ENCODE results near the gene CHRNA3.

Gene CHRNA3

GRCh38 chr15:78620527-78621421 is at the start of gene CHRNA3:
Gene CHRNA3, minus strand, starts transcription at chr15:78620996. Its CDS starts 202 bp downstream, at chr15:78620794.
- H3K4me3 ChIP-seq (ENCODE audit: low read depth, low read length): peak within 1 kb of the TSS; percentile 80

GRCh38 chr15:78668987-78669386 is 48.2 kb upstream of the CHRNA3 start:
- no peak overlapping the region for H3K4me3 ChIP-seq (ENCODE audit: low read depth, low read length)
- no peaks in the 10 kb centered on the region for H3K9me3 ChIP-seq (ENCODE audit: control insufficient read depth, insufficient read depth, low read depth, low read length)
- peaks cover 65% of the 10 kb centered on the region for H3K27me3 ChIP-seq (ENCODE audit: control insufficient read depth, insufficient read depth, low read length)
- no peaks in the 10 kb centered on the region for H3K36me3 ChIP-seq (ENCODE audit: control insufficient read depth, insufficient read depth, low read length)
- no peak overlapping the region for H3K9ac ChIP-seq (ENCODE audit: low read length)
- H3K27ac ChIP-seq (ENCODE audit: low read depth, low read length): no peak overlapping the region
- H3K4me1 ChIP-seq (ENCODE audit: control insufficient read depth, insufficient read depth, low read length): peaks cover 35% of the 10 kb centered on the region

More at GRCh38 chr15:78620527-78621421, at the start of gene CHRNA3:
- peaks cover 53% of the 10 kb centered on the region for H3K27me3 ChIP-seq (ENCODE audit: control insufficient read depth, insufficient read depth, low read length)
- no peak within 1 kb of the TSS for H3K27ac ChIP-seq (ENCODE audit: low read depth, low read length)
- H3K9me3 ChIP-seq (ENCODE audit: control insufficient read depth, insufficient read depth, low read depth, low read length): no peaks in the 10 kb centered on the region
- H3K36me3 ChIP-seq (ENCODE audit: control insufficient read depth, insufficient read depth, low read length): no peaks in the 10 kb centered on the region
- peak within 1 kb of the TSS; percentile 29 for H3K9ac ChIP-seq (ENCODE audit: low read length)
- peaks cover 6% of the 10 kb centered on the region; the same call in 1 of the 2 replicates for H3K4me1 ChIP-seq (ENCODE audit: control insufficient read depth, insufficient read depth, low read length)

DNA sequence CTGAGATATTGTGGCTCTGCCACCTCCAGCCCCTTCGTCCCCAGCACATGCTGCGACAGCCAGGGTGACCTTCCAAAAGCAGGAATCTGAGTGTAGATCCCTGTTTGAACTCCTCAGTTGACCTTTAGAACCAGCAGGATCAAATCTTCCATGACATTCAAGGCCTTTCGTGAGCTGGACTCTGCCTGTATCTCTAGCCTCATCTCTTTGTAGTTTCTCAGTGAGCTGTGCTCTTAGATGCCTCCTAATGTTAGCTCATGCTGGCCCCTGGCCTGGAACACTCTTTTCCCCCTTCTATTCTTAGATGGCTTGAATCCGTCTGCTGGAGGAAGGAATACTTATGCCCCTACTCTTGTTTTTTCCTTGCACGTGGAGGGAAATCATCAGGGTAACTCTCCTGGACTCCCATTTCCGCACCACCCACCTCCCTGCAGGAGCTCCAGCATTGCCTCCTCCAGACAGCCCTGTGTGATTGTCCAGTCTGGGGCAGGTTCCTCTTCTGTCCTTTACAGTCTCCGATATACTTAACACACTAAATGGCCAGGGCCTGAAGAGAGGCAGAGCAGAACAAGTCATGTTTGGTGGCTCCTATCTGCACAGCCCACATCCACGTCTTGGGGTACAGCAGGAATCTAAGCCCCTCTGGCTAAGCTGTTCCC is 46.9 kb upstream of the CHRNA3 start:
- Histone ChIP-seq H3K4me3 (ENCODE audit: low read depth, low read length) (no peak overlapping the region), H3K27me3 (ENCODE audit: control insufficient read depth, insufficient read depth, low read length) (peaks cover 53% of the 10 kb centered on the region), H3K36me3 (ENCODE audit: control insufficient read depth, insufficient read depth, low read length) (no peaks in the 10 kb centered on the region), H3K27ac (ENCODE audit: low read depth, low read length) (no peak overlapping the region), H3K4me1 (ENCODE audit: control insufficient read depth, insufficient read depth, low read length) (peaks cover 25% of the 10 kb centered on the region), H3K9ac (ENCODE audit: low read length) (no peak overlapping the region), H3K9me3 (ENCODE audit: control insufficient read depth, insufficient read depth, low read depth, low read length) (no peaks in the 10 kb centered on the region)

GRCh38 chr15:78666010-78666409 is 45.2 kb upstream of the CHRNA3 start:
- H3K36me3 ChIP-seq (ENCODE audit: control insufficient read depth, insufficient read depth, low read length): no peaks in the 10 kb centered on the region
- no peak overlapping the region for H3K4me3 ChIP-seq (ENCODE audit: low read depth, low read length)
- no peaks in the 10 kb centered on the region for H3K9me3 ChIP-seq (ENCODE audit: control insufficient read depth, insufficient read depth, low read depth, low read length)
- H3K27me3 ChIP-seq (ENCODE audit: control insufficient read depth, insufficient read depth, low read length): peaks cover 43% of the 10 kb centered on the region
- peaks cover 8% of the 10 kb centered on the region for H3K4me1 ChIP-seq (ENCODE audit: control insufficient read depth, insufficient read depth, low read length)
- H3K27ac ChIP-seq (ENCODE audit: low read depth, low read length): no peak overlapping the region
- no peak overlapping the region for H3K9ac ChIP-seq (ENCODE audit: low read length)

GRCh38 chr15:78663703-78664102 is 42.9 kb upstream of the CHRNA3 start:
- no peaks in the 10 kb centered on the region for H3K9me3 ChIP-seq (ENCODE audit: control insufficient read depth, insufficient read depth, low read depth, low read length)
- H3K36me3 ChIP-seq (ENCODE audit: control insufficient read depth, insufficient read depth, low read length): no peaks in the 10 kb centered on the region
- H3K27ac ChIP-seq (ENCODE audit: low read depth, low read length): no peak overlapping the region
- H3K4me3 ChIP-seq (ENCODE audit: low read depth, low read length): no peak overlapping the region
- H3K27me3 ChIP-seq (ENCODE audit: control insufficient read depth, insufficient read depth, low read length): peaks cover 30% of the 10 kb centered on the region
- 0 out of 2 replicates have a peak, but pooled peaks cover 3% of the 10 kb centered on the region for H3K4me1 ChIP-seq (ENCODE audit: control insufficient read depth, insufficient read depth, low read length)
- H3K9ac ChIP-seq (ENCODE audit: low read length): no peak overlapping the region

DNA sequence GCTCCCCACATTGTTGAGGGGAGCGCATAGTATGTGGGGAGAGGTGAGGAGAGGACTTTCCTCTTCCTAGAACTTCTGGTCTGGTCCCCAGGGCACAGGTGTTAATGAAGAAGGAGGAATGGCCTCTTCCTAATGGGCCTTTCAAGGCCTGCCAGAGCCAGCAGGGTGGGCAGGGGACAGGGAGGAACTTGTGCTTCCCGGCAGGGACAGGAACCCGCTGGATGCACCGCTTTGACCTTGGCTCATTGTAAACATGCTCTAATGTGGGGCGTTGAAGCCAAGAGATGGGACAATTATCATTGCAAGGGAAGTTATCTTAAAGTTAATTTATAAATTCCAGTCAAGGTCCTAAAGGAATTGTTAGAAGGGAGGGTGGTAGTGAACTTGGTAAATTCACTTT is 41.2 kb upstream of the CHRNA3 start:
- Histone ChIP-seq H3K27ac (ENCODE audit: low read depth, low read length) (no peak overlapping the region), H3K36me3 (ENCODE audit: control insufficient read depth, insufficient read depth, low read length) (no peaks in the 10 kb centered on the region), H3K4me1 (ENCODE audit: control insufficient read depth, insufficient read depth, low read length) (no peaks in the 10 kb centered on the region), H3K9ac (ENCODE audit: low read length) (no peak overlapping the region), H3K4me3 (ENCODE audit: low read depth, low read length) (no peak overlapping the region), H3K9me3 (ENCODE audit: control insufficient read depth, insufficient read depth, low read depth, low read length) (no peaks in the 10 kb centered on the region), H3K27me3 (ENCODE audit: control insufficient read depth, insufficient read depth, low read length) (peaks cover 18% of the 10 kb centered on the region; the same call in 1 of the 2 replicates)

GRCh38 chr15:78661001-78661400 is 40.2 kb upstream of the CHRNA3 start:
- no peaks in the 10 kb centered on the region for H3K4me1 ChIP-seq (ENCODE audit: control insufficient read depth, insufficient read depth, low read length)
- no peak overlapping the region for H3K4me3 ChIP-seq (ENCODE audit: low read depth, low read length)
- no peaks in the 10 kb centered on the region for H3K9me3 ChIP-seq (ENCODE audit: control insufficient read depth, insufficient read depth, low read depth, low read length)
- peaks cover 12% of the 10 kb centered on the region; the same call in 1 of the 2 replicates for H3K27me3 ChIP-seq (ENCODE audit: control insufficient read depth, insufficient read depth, low read length)
- no peak overlapping the region for H3K27ac ChIP-seq (ENCODE audit: low read depth, low read length)
- H3K36me3 ChIP-seq (ENCODE audit: control insufficient read depth, insufficient read depth, low read length): no peaks in the 10 kb centered on the region
- H3K9ac ChIP-seq (ENCODE audit: low read length): no peak overlapping the region

- Histone ChIP-seq H3K36me3 (ENCODE audit: control insufficient read depth, insufficient read depth, low read length) (no peaks in the 10 kb centered on the region), H3K4me3 (ENCODE audit: low read depth, low read length) (no peak overlapping the region), H3K27me3 (ENCODE audit: control insufficient read depth, insufficient read depth, low read length) (peaks cover 8% of the 10 kb centered on the region; the same call in 1 of the 2 replicates), H3K9me3 (ENCODE audit: control insufficient read depth, insufficient read depth, low read depth, low read length) (no peaks in the 10 kb centered on the region), H3K27ac (ENCODE audit: low read depth, low read length) (no peak overlapping the region), H3K9ac (ENCODE audit: low read length) (no peak overlapping the region), H3K4me1 (ENCODE audit: control insufficient read depth, insufficient read depth, low read length) (no peaks in the 10 kb centered on the region)
Measured at GRCh38 chr15:78660584-78660983, 39.8 kb upstream of the CHRNA3 start.

- H3K9me3 ChIP-seq (ENCODE audit: control insufficient read depth, insufficient read depth, low read depth, low read length): no peaks in the 10 kb centered on the region
- no peaks in the 10 kb centered on the region; the same call in 1 of the 2 replicates for H3K27me3 ChIP-seq (ENCODE audit: control insufficient read depth, insufficient read depth, low read length)
- H3K9ac ChIP-seq (ENCODE audit: low read length): no peak overlapping the region
- H3K4me3 ChIP-seq (ENCODE audit: low read depth, low read length): no peak overlapping the region
- H3K27ac ChIP-seq (ENCODE audit: low read depth, low read length): no peak overlapping the region
- no peaks in the 10 kb centered on the region for H3K36me3 ChIP-seq (ENCODE audit: control insufficient read depth, insufficient read depth, low read length)
- H3K4me1 ChIP-seq (ENCODE audit: control insufficient read depth, insufficient read depth, low read length): no peaks in the 10 kb centered on the region
Measured at GRCh38 chr15:78658823-78659222, 38.0 kb upstream of the CHRNA3 start.

- no peak overlapping the region for H3K9ac ChIP-seq (ENCODE audit: low read length)
- H3K27ac ChIP-seq (ENCODE audit: low read depth, low read length): no peak overlapping the region
- H3K36me3 ChIP-seq (ENCODE audit: control insufficient read depth, insufficient read depth, low read length): no peaks in the 10 kb centered on the region
- no peaks in the 10 kb centered on the region for H3K9me3 ChIP-seq (ENCODE audit: control insufficient read depth, insufficient read depth, low read depth, low read length)
- H3K4me1 ChIP-seq (ENCODE audit: control insufficient read depth, insufficient read depth, low read length): no peaks in the 10 kb centered on the region
- H3K27me3 ChIP-seq (ENCODE audit: control insufficient read depth, insufficient read depth, low read length): peaks cover 13% of the 10 kb centered on the region; the same call in 1 of the 2 replicates
- H3K4me3 ChIP-seq (ENCODE audit: low read depth, low read length): no peak overlapping the region
Measured at GRCh38 chr15:78654272-78654671, 33.5 kb upstream of the CHRNA3 start.

Data from HUES6 (cell line).